HepG2 (cell line): ENCODE results near the gene CHRM3. TPM values are rescaled to one million over a fixed set of nuclear protein-coding genes. Genes with fewer than 3 reads are reported as not detected.

Source experiments
- ATAC-seq: fragments of 200-7000 bp; cut with Tn5 transposase; 3 replicates; pipeline ENCODE4 v1.9.1; 2020; ENCODE audit warnings: mild to moderate bottlenecking, moderate library complexity
- BruUV-seq: library from RNA; stranded (reverse); fragments of 400-500 nt; replicated peaks from 2 replicates; lab custom pipeline; 2021; lab: Mats Ljungman, UMichigan
- CTCF ChIA-PET: fragments of 300-600 bp; formaldehyde crosslinking; extraction: SDS; loops from one replicate; lab custom pipeline; 2021; ENCODE audit warnings: low total read pairs, inconsistent platforms, low intra/inter-chr PET ratio; lab: Yijun Ruan, JAX
- POLR2A ChIA-PET: fragments of 350-600 bp; sonication (Branson Sonifier 250); formaldehyde crosslinking; loops from one replicate; lab custom pipeline; 2020; ENCODE audit warnings: antibody characterized with exemption, inconsistent platforms; lab: Yijun Ruan, JAX
- DNase-seq: peaks from one replicate; pipeline ENCODE4 v3.0.0-alpha.2; 2015; ENCODE audit warnings: low spot score
- FAIRE-seq: peaks from 3 replicates; lab custom pipeline; 2011; peaks lifted over from hg19 to GRCh38; lab: Jason Lieb, UNC
- H2AFZ ChIP-seq: one replicate; pipeline ENCODE4 v1.6.1; 2011; ENCODE audit warnings: low read length, inconsistent platforms
- H3K27ac ChIP-seq: fragments of 300-600 bp; 3 replicates; pipeline ENCODE4 v1.8.0; 2011; ENCODE audit warnings: mixed run types, mild to moderate bottlenecking, mixed read lengths, low read length, inconsistent platforms; ENCODE audit not compliant: insufficient read depth; ENCODE audit errors: extremely low read length
- H3K27me3 ChIP-seq, 2 experiments: fragments of 200-600 bp in 1 of 2; 2 replicates in 1 of 2; 3 replicates in 1 of 2; pipeline versions ENCODE4 v1.6.0 to v1.8.0; 2011; ENCODE audit warnings: low read length in 2 of 2, mild to moderate bottlenecking in 2 of 2, moderate library complexity in 2 of 2, inconsistent platforms in 1 of 2; ENCODE audit not compliant: insufficient read depth in 2 of 2, control insufficient read depth in 1 of 2
- H3K36me3 ChIP-seq, 2 experiments: fragments of 200-600 bp in 1 of 2; replicated peaks in 1 of 2; 2 replicates in 1 of 2; 3 replicates in 1 of 2; pipeline versions ENCODE4 v1.5.1 to v1.8.0; 2011; ENCODE audit warnings: low read length in 2 of 2, inconsistent platforms in 1 of 2; ENCODE audit not compliant: insufficient read depth in 2 of 2, control insufficient read depth in 1 of 2
- H3K4me1 ChIP-seq: 2 replicates; pipeline ENCODE4 v1.5.1; 2012; ENCODE audit warnings: low read length, inconsistent platforms; ENCODE audit not compliant: insufficient read depth
- H3K4me2 ChIP-seq: 2 replicates; pipeline ENCODE4 v1.6.0; 2011; ENCODE audit warnings: low read depth, low read length, inconsistent platforms
- H3K4me3 ChIP-seq, 3 experiments: fragments of 200-600 bp in 1 of 3; sonication (generic), shearing (Covaris generic) in 1 of 3; replicated peaks in 1 of 3; 2 replicates each; pipeline ENCODE4 v1.5.1; 2011 to 2016; ENCODE audit warnings: low read length in 3 of 3, inconsistent platforms in 2 of 3, low read depth in 2 of 3, mild to moderate bottlenecking in 2 of 3, control low read depth in 1 of 3, mixed read lengths in 1 of 3; ENCODE audit not compliant: insufficient read depth in 1 of 3
- H3K79me2 ChIP-seq: one replicate; pipeline ENCODE4 v1.6.1; 2011; ENCODE audit warnings: low read length, inconsistent platforms; ENCODE audit not compliant: insufficient read depth
- H3K9ac ChIP-seq: 2 replicates; pipeline ENCODE4 v1.6.0; 2011; ENCODE audit warnings: mild to moderate bottlenecking, low read depth, low read length, inconsistent platforms; ENCODE audit not compliant: insufficient read depth
- H3K9me3 ChIP-seq: 2 replicates; pipeline ENCODE4 v1.5.1; 2012; ENCODE audit warnings: mild to moderate bottlenecking, low read length
- H4K20me1 ChIP-seq: 2 replicates; pipeline ENCODE4 v1.6.0; 2011; ENCODE audit warnings: inconsistent platforms, mild to moderate bottlenecking, low read length, moderate library complexity; ENCODE audit not compliant: insufficient read depth
- CENPT ChIP-seq: sonication (generic); formaldehyde crosslinking; IDR thresholded peaks from 2 replicates; pipeline ENCODE4 v1.8.0; 2022; ENCODE audit warnings: low read depth, mild to moderate bottlenecking, moderate library complexity, missing genetic modification reagents
- HMG20B ChIP-seq: conservative IDR thresholded peaks from 2 replicates; pipeline ENCODE4 v1.6.1; 2016; ENCODE audit warnings: missing genetic modification reagents, missing compliant biosample characterization
- MXD1 ChIP-seq: sonication (generic); formaldehyde crosslinking; IDR thresholded peaks from 2 replicates; pipeline ENCODE4 v1.4.0; 2020; ENCODE audit warnings: mild to moderate bottlenecking, missing genetic modification reagents
- NAIF1 ChIP-seq: sonication (generic); formaldehyde crosslinking; IDR thresholded peaks from 2 replicates; pipeline ENCODE4 v1.5.0; 2020; ENCODE audit warnings: mild to moderate bottlenecking, missing genetic modification reagents, borderline replicate concordance
- NBN ChIP-seq: fragments of 450-650 bp; conservative IDR thresholded peaks from 2 replicates; pipeline ENCODE4 v1.6.1; 2017
- RFX3 ChIP-seq: IDR thresholded peaks from 2 replicates; pipeline ENCODE4 v1.6.1; 2016; ENCODE audit warnings: missing biosample characterization, missing genetic modification reagents
- RXRB ChIP-seq: IDR thresholded peaks from 2 replicates; pipeline ENCODE4 v1.6.1; 2016; ENCODE audit warnings: borderline replicate concordance, missing genetic modification reagents, missing compliant biosample characterization
- SMAD1 ChIP-seq: sonication (generic); formaldehyde crosslinking; IDR thresholded peaks from 2 replicates; pipeline ENCODE4 v1.4.0; 2020; ENCODE audit warnings: missing genetic modification reagents, low read depth, mild to moderate bottlenecking, borderline replicate concordance
- TBP ChIP-seq: sonication (generic); formaldehyde crosslinking; IDR thresholded peaks from 2 replicates; pipeline ENCODE4 v1.5.0; 2020; ENCODE audit warnings: missing genetic modification reagents
- TRIM24 ChIP-seq: sonication (generic); formaldehyde crosslinking; IDR thresholded peaks from 2 replicates; pipeline ENCODE4 v1.8.0; 2022; ENCODE audit warnings: mild to moderate bottlenecking, missing genetic modification reagents
- TSC22D2 ChIP-seq: sonication (generic); formaldehyde crosslinking; IDR thresholded peaks from 2 replicates; pipeline ENCODE4 v1.5.1; 2020; ENCODE audit warnings: missing genetic modification reagents, mild to moderate bottlenecking, borderline replicate concordance
- ZFX ChIP-seq: sonication (generic); formaldehyde crosslinking; IDR thresholded peaks from 2 replicates; pipeline ENCODE4 v1.4.0; 2020; ENCODE audit warnings: mild to moderate bottlenecking, low read depth, missing genetic modification reagents, moderate library complexity
- ZKSCAN5 ChIP-seq: sonication (generic); formaldehyde crosslinking; IDR thresholded peaks from 2 replicates; pipeline ENCODE4 v1.5.1; 2020; ENCODE audit warnings: mild to moderate bottlenecking, missing genetic modification reagents
- ZNF280D ChIP-seq: sonication (generic); formaldehyde crosslinking; IDR thresholded peaks from 2 replicates; pipeline ENCODE4 v1.5.1; 2020; ENCODE audit warnings: mild to moderate bottlenecking, missing genetic modification reagents
- ZNF382 ChIP-seq: sonication (generic); formaldehyde crosslinking; IDR thresholded peaks from 2 replicates; pipeline ENCODE4 v1.5.0; 2020; ENCODE audit warnings: missing genetic modification reagents, mild to moderate bottlenecking, borderline replicate concordance
- ZNF564 ChIP-seq: sonication (generic); formaldehyde crosslinking; IDR thresholded peaks from 2 replicates; pipeline ENCODE4 v1.8.1; 2023; ENCODE audit warnings: mild to moderate bottlenecking, missing genetic modification reagents
- ZNF589 ChIP-seq: sonication (generic); formaldehyde crosslinking; conservative IDR thresholded peaks from 2 replicates; pipeline ENCODE4 v1.8.0; 2022; ENCODE audit warnings: mild to moderate bottlenecking, moderate library complexity, missing genetic modification reagents
- WGBS: methylation state at CpG from one replicate; pipeline ENCODE4 v1.1.6; 2017; ENCODE audit warnings: low lambda C conversion rate; 5-methylcytosine and 5-hydroxymethylcytosine counted together
- in situ Hi-C: cut with HindIII; loops from 2 replicates; pipeline ENCODE4 v1.10.0; 2017; ENCODE audit warnings: low pct_unique_long_range_greater_than_20kb; ENCODE audit not compliant: extremely low pct_ligation_motif_present
- intact Hi-C: fragments of 100-400 bp; cut with micrococcal nuclease; formaldehyde crosslinking; loops from one replicate; pipeline ENCODE4 v1.10.0; 2022; ENCODE audit not compliant: unreplicated experiment
- polyA plus RNA-seq, 8 experiments: library from polyadenylated mRNA; depleted of rRNA in 3 of 8; stranded (reverse) in 7 of 8; unstranded in 1 of 8; fragments of >200 nt; fragmentation: Illumina TruSeq in 4 of 8; extraction: Trizol in 4 of 8; gene quantifications; 2 replicates each; pipeline versions ENCODE4 v1.2.1 to v1.2.3, GENCODE V29; 2011 to 2016; ENCODE audit warnings: low read depth in 4 of 8, missing spikeins in 1 of 8, mixed read lengths in 1 of 8; ENCODE audit not compliant: insufficient read depth in 1 of 8
- total RNA-seq, 5 experiments: library from RNA; depleted of rRNA; stranded (reverse); fragments of >200 nt; fragmentation: Illumina TruSeq; extraction: Trizol; gene quantifications; 2 replicates each; pipeline ENCODE4 v1.2.3, GENCODE V29; 2016; ENCODE audit warnings: low read depth in 1 of 5
- TF ChIP-seq, protein P1 (sequence below): sonication (generic); formaldehyde crosslinking; conservative IDR thresholded peaks from 2 replicates; pipeline ENCODE4 v1.4.0; 2020; ENCODE audit warnings: missing genetic modification reagents
- TF ChIP-seq, protein P2 (sequence below): sonication (generic); formaldehyde crosslinking; IDR thresholded peaks from 2 replicates; pipeline ENCODE4 v1.5.1; 2020; ENCODE audit warnings: missing genetic modification reagents, mild to moderate bottlenecking, borderline replicate concordance

Gene CHRM3
- total and polyA plus RNA-seq, 2 of the 13 experiments (the other 11 are each of a cell fraction or from before 2014, with no cell fraction given): not detected

- FAIRE-seq (no peak), ATAC-seq (no peak), DNase-seq (no peak)
- ChIA-PET POLR2A (no interaction called here), CTCF (no interaction called here)
- in situ Hi-C loops: no loop called here
- no peak overlapping the region for H2AFZ ChIP-seq
- no peaks in the 10 kb centered on the region for H4K20me1 ChIP-seq
- no peaks in the 10 kb centered on the region for H3K27me3 ChIP-seq
- no peak overlapping the region for H3K4me2 ChIP-seq
- H3K9ac ChIP-seq: no peak overlapping the region
- no peak overlapping the region for H3K4me3 ChIP-seq
- H3K4me1 ChIP-seq: no peaks in the 10 kb centered on the region
- no TSS peak for BruUV-seq
- H3K79me2 ChIP-seq: no peaks in the 10 kb centered on the region
- no peak overlapping the region for H3K27ac ChIP-seq
- TF ChIP-seq, protein P1, sequence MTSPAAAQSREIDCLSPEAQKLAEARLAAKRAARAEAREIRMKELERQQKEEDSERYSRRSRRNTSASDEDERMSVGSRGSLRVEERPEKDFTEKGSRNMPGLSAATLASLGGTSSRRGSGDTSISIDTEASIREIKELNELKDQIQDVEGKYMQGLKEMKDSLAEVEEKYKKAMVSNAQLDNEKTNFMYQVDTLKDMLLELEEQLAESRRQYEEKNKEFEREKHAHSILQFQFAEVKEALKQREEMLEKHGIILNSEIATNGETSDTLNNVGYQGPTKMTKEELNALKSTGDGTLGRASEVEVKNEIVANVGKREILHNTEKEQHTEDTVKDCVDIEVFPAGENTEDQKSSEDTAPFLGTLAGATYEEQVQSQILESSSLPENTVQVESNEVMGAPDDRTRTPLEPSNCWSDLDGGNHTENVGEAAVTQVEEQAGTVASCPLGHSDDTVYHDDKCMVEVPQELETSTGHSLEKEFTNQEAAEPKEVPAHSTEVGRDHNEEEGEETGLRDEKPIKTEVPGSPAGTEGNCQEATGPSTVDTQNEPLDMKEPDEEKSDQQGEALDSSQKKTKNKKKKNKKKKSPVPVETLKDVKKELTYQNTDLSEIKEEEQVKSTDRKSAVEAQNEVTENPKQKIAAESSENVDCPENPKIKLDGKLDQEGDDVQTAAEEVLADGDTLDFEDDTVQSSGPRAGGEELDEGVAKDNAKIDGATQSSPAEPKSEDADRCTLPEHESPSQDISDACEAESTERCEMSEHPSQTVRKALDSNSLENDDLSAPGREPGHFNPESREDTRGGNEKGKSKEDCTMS (CRISPR knock-in tag): no peak
- TF ChIP-seq TSC22D2 (CRISPR knock-in tag): no peak
- no peak for TF ChIP-seq NAIF1 (CRISPR knock-in tag)
- no peak for TF ChIP-seq HMG20B (CRISPR knock-in tag)
- no peak for TF ChIP-seq RXRB (CRISPR knock-in tag)
- TF ChIP-seq ZNF382 (CRISPR knock-in tag): no peak
- TF ChIP-seq NBN: no peak
- no peak for TF ChIP-seq MXD1 (CRISPR knock-in tag)
- TF ChIP-seq, protein P2, sequence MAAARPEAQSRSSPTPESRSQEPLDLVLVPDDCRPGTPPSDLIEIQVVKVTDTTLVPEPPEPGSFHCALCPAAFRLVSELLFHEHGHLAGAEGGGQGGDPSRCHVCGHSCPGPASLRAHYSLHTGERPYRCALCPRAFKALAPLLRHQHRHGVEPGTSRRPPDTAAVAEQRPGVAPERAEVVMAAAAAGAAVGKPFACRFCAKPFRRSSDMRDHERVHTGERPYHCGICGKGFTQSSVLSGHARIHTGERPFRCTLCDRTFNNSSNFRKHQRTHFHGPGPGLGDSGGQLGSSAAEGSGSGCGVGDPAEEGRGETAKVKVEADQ (CRISPR knock-in tag): no peak
- no peak for TF ChIP-seq TRIM24 (CRISPR knock-in tag)
- TF ChIP-seq ZNF280D (CRISPR knock-in tag): no peak
- no peak for TF ChIP-seq ZFX (CRISPR knock-in tag)
- TF ChIP-seq ZNF564 (CRISPR knock-in tag): no peak
- no peak for TF ChIP-seq RFX3
- no peak for TF ChIP-seq TBP
- TF ChIP-seq SMAD1 (CRISPR knock-in tag): no peak
- no peak for TF ChIP-seq ZKSCAN5 (CRISPR knock-in tag)
- TF ChIP-seq CENPT: no peak
- no peak for TF ChIP-seq ZNF589 (CRISPR knock-in tag)
- WGBS: 36% methylated on average over 9 of the region's 9 CpGs
- intact Hi-C loops: no loop called here
- peaks cover 23% of the 10 kb centered on the region; the same call in 1 of the 2 replicates for H3K9me3 ChIP-seq
- no peaks in the 10 kb centered on the region for H3K36me3 ChIP-seq
Measured at GRCh38 chr1:239388578-239388977, 2.2 kb downstream of the CHRM3 start.
